ENCODE data around the gene SLC4A4. TPM values are rescaled to one million over a fixed set of nuclear protein-coding genes. Genes with fewer than 3 reads are reported as not detected.
"Not testable (repeated sequence)": the region's sequence is repeated elsewhere in the genome, so short reads cannot be mapped to it uniquely, and the experiment has no call there.

SLC4A4 gene
- total RNA-seq, 2 experiments from 2014 or later, result 0.08 to 0.14 TPM

GRCh38 chr4:71405791-71406190 is 67.0 kb downstream of the SLC4A4 start:
- H3K36me3 Mint-ChIP-seq (ENCODE audit: low read depth), result no peaks in the 10 kb centered on the region
- H3K4me1 ChIP-seq (ENCODE audit: insufficient read depth, low read length), result no peaks in the 10 kb centered on the region
- peaks cover 3% of the 10 kb centered on the region for H3K9me3 Mint-ChIP-seq
- no peak overlapping the region for H3K4me3 ChIP-seq (ENCODE audit: low read length)
- H3K36me3 ChIP-seq (ENCODE audit: insufficient read depth, low read length), result no peaks in the 10 kb centered on the region
- no peaks in the 10 kb centered on the region for H3K4me1 Mint-ChIP-seq (ENCODE audit: low read depth)
- intact Hi-C loops (cut with DNase I, micrococcal nuclease), result no loop called here
- no peak for ATAC-seq (ENCODE audit: poor library complexity)
- POLR2A ChIA-PET, result no interaction called here
- TF ChIP-seq CTCF (IDR thresholded peaks at IDR 0.05), result no peak
- H3K9me3 ChIP-seq (ENCODE audit: control insufficient read depth in 1 of 2, insufficient read depth in 1 of 2, low read length in 2 of 2), result peaks cover 4 to 7% of the 10 kb centered on the region in 2 experiments
- no peak for DNase-seq
- H3K27me3 Mint-ChIP-seq, result no peaks in the 10 kb centered on the region
- no peak overlapping the region for H3K27ac Mint-ChIP-seq
- H3K27me3 ChIP-seq (ENCODE audit: control insufficient read depth in 1 of 2, insufficient read depth in 2 of 2, low read length in 2 of 2), result no peaks in the 10 kb centered on the region
- no peak overlapping the region for H3K27ac ChIP-seq (ENCODE audit: low read depth in 1 of 2, low read length in 2 of 2)
- H3K4me3 Mint-ChIP-seq, result no peak overlapping the region
- CTCF ChIA-PET, result interaction anchor here (0.7 kb wide), 1 partner anchor 13 kb away, joined by 3 read pairs; no protein-coding TSS in a partner anchor

GRCh38 chr4:71406459-71406963 is 67.7 kb downstream of the SLC4A4 start:
- no peaks in the 10 kb centered on the region for H3K36me3 Mint-ChIP-seq (ENCODE audit: low read depth)
- POLR2A ChIA-PET, result no interaction called here
- H3K36me3 ChIP-seq (ENCODE audit: insufficient read depth, low read length), result no peaks in the 10 kb centered on the region
- no peaks in the 10 kb centered on the region for H3K4me1 ChIP-seq (ENCODE audit: insufficient read depth, low read length)
- H3K27me3 Mint-ChIP-seq, result no peaks in the 10 kb centered on the region
- TF ChIP-seq CTCF (IDR thresholded peaks at IDR 0.05), result no peak
- CTCF ChIA-PET, result interaction anchor here (0.7 kb wide), 1 partner anchor 14 kb away, joined by 3 read pairs; no protein-coding TSS in a partner anchor
- no peak overlapping the region for H3K4me3 ChIP-seq (ENCODE audit: low read length)
- peaks cover 3% of the 10 kb centered on the region for H3K9me3 Mint-ChIP-seq
- no peaks in the 10 kb centered on the region for H3K4me1 Mint-ChIP-seq (ENCODE audit: low read depth)
- H3K27me3 ChIP-seq (ENCODE audit: control insufficient read depth in 1 of 2, insufficient read depth in 2 of 2, low read length in 2 of 2), result no peaks in the 10 kb centered on the region
- H3K27ac Mint-ChIP-seq, result no peak overlapping the region
- DNase-seq (no peak), ATAC-seq (ENCODE audit: poor library complexity) (no peak)
- H3K4me3 Mint-ChIP-seq, result no peak overlapping the region
- H3K9me3 ChIP-seq (ENCODE audit: control insufficient read depth in 1 of 2, insufficient read depth in 1 of 2, low read length in 2 of 2), result peaks cover 4 to 7% of the 10 kb centered on the region in 2 experiments
- intact Hi-C loops (cut with DNase I, micrococcal nuclease), result no loop called here
- H3K27ac ChIP-seq (ENCODE audit: low read depth in 1 of 2, low read length in 2 of 2), result no peak overlapping the region

GRCh38 chr4:71408961-71409360 is 70.1 kb downstream of the SLC4A4 start:
- POLR2A ChIA-PET, CTCF ChIA-PET: not testable (repeated sequence)

GRCh38 chr4:71411981-71412380 is 73.2 kb downstream of the SLC4A4 start:
- Histone ChIP-seq H3K27ac (ENCODE audit: low read depth in 1 of 2, low read length in 2 of 2) (no peak overlapping the region), H3K27me3 (ENCODE audit: control insufficient read depth in 1 of 2, insufficient read depth in 2 of 2, low read length in 2 of 2) (no peaks in the 10 kb centered on the region), H3K9me3 (ENCODE audit: control insufficient read depth in 1 of 2, insufficient read depth in 1 of 2, low read length in 2 of 2) (peaks cover 4 to 7% of the 10 kb centered on the region in 2 experiments), H3K4me1 (ENCODE audit: insufficient read depth, low read length) (no peaks in the 10 kb centered on the region), H3K36me3 (ENCODE audit: insufficient read depth, low read length) (no peaks in the 10 kb centered on the region), H3K4me3 (ENCODE audit: low read length) (no peak overlapping the region)
- ChIA-PET POLR2A (no interaction called here), CTCF (no interaction called here)
- no peak for ATAC-seq (ENCODE audit: poor library complexity)
- peaks cover 3% of the 10 kb centered on the region for H3K9me3 Mint-ChIP-seq
- no peaks in the 10 kb centered on the region for H3K27me3 Mint-ChIP-seq
- DNase-seq, result no peak
- intact Hi-C loops (cut with DNase I, micrococcal nuclease), result no loop called here
- no peaks in the 10 kb centered on the region for H3K36me3 Mint-ChIP-seq (ENCODE audit: low read depth)
- no peak overlapping the region for H3K27ac Mint-ChIP-seq
- no peak for TF ChIP-seq CTCF (IDR thresholded peaks at IDR 0.05)
- no peak overlapping the region for H3K4me3 Mint-ChIP-seq
- H3K4me1 Mint-ChIP-seq (ENCODE audit: low read depth), result no peaks in the 10 kb centered on the region

More at GRCh38 chr4:71408961-71409360, 70.1 kb downstream of the SLC4A4 start:
- intact Hi-C loops (cut with DNase I, micrococcal nuclease); H3K27ac Mint-ChIP-seq; H3K4me3 ChIP-seq (ENCODE audit: low read length); H3K36me3 Mint-ChIP-seq (ENCODE audit: low read depth); H3K9me3 ChIP-seq (ENCODE audit: control insufficient read depth in 1 of 2, insufficient read depth in 1 of 2, low read length in 2 of 2); H3K27ac ChIP-seq (ENCODE audit: low read depth in 1 of 2, low read length in 2 of 2); DNase-seq; H3K27me3 ChIP-seq (ENCODE audit: control insufficient read depth in 1 of 2, insufficient read depth in 2 of 2, low read length in 2 of 2); H3K4me1 ChIP-seq (ENCODE audit: insufficient read depth, low read length); H3K4me1 Mint-ChIP-seq (ENCODE audit: low read depth); H3K9me3 Mint-ChIP-seq; H3K36me3 ChIP-seq (ENCODE audit: insufficient read depth, low read length); ATAC-seq (ENCODE audit: poor library complexity); H3K27me3 Mint-ChIP-seq; H3K4me3 Mint-ChIP-seq: not testable (repeated sequence)

Data from CD4-positive, alpha-beta T cell (primary cell).